NK-92 (cell line): ENCODE measurements around the gene PAXIP1.
"Not testable (repeated sequence)": the region's sequence is repeated elsewhere in the genome, so short reads cannot be mapped to it uniquely, and the experiment has no call there.

Experiments used
- DNase-seq: peaks from one replicate; lab custom pipeline; 2025; ENCODE audit not compliant: unreplicated experiment; lab: John Stamatoyannopoulos, UW

The PAXIP1 gene, protein sequence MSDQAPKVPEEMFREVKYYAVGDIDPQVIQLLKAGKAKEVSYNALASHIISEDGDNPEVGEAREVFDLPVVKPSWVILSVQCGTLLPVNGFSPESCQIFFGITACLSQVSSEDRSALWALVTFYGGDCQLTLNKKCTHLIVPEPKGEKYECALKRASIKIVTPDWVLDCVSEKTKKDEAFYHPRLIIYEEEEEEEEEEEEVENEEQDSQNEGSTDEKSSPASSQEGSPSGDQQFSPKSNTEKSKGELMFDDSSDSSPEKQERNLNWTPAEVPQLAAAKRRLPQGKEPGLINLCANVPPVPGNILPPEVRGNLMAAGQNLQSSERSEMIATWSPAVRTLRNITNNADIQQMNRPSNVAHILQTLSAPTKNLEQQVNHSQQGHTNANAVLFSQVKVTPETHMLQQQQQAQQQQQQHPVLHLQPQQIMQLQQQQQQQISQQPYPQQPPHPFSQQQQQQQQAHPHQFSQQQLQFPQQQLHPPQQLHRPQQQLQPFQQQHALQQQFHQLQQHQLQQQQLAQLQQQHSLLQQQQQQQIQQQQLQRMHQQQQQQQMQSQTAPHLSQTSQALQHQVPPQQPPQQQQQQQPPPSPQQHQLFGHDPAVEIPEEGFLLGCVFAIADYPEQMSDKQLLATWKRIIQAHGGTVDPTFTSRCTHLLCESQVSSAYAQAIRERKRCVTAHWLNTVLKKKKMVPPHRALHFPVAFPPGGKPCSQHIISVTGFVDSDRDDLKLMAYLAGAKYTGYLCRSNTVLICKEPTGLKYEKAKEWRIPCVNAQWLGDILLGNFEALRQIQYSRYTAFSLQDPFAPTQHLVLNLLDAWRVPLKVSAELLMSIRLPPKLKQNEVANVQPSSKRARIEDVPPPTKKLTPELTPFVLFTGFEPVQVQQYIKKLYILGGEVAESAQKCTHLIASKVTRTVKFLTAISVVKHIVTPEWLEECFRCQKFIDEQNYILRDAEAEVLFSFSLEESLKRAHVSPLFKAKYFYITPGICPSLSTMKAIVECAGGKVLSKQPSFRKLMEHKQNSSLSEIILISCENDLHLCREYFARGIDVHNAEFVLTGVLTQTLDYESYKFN

GRCh38 chr7:155003092-155003375 is at the start of gene PAXIP1:
TSS of gene PAXIP1 (minus strand) at chr7:155003124. CDS start at chr7:155002929, 195 bp downstream.
- no peak for DNase-seq

DNA sequence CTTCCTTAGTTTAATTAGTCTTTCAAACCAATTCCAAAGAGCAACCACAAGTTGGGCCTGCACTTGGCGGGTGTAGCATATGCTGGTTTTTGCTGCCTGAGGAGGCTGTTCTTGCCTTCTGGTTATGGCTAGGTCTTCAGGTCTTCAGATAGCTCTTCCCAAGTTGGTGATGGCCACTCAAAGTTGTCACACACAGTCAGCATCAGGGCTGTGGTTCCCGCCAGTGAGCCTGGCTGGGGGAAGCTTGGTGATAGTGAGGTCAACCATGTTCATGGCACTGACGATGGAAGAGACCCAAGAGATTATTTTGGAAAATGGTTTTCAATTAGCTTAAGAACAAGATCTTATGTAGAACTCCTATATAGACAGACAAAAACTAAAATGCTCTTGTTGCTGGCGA is 48.4 kb upstream of the PAXIP1 start:
- no peak for DNase-seq

DNA sequence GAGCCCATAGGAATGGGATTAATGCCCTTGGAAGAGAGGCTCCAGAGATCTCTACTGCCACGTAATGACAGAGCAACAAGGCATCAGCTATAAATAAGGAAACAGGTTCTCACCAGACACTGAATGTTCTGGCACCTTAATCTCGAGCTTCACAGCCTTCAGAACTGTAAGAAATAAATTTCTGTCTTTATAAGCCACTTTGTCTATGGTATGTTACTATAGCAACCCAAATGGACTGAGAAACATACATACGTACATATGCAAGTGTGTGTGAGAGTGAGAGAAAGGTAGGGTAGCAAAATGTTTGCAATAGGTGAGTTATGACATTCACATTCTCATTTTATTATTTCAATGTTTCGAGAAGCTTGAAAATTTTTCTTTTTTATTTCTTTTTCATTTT is 45.1 kb upstream of the PAXIP1 start:
- no peak for DNase-seq

DNA sequence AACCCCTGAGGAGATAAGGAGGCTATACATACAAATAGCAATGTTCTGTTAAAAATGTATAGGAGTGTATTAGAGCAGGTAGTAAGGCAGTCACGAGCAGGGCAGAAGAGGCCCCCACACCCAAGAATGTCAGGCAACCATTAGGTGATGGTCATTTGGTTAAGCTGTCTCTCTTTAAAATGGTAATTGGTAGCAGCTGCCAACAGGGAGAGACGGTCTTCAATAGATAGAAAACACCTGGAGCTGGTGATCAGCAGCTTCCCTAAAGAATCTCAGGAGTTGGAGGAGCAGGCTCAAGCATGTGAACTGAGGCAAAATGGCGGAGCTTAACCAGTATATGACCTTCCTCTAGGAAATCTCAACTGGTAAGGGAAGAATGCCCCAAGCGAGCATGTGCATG is 40.8 kb upstream of the PAXIP1 start:
- no peak for DNase-seq

DNA sequence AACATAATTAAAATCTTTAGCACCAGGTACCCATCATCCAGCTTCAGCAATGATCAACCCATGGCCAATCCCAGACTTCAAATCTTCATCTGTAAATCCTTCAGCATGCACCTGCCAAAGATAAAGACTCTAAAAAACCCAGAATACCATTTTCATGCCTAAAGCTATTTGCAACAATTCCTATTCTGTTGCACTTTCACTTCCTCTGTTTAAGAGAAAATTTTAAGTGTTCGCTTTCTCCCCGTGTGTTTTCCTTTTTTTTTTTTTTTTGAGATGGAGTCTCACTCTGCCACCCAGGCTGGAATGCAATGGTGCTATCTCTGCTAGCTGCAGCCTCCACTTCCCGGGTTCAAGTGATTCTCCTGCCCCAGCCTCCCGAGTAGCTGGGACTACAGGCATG is 35.4 kb upstream of the PAXIP1 start:
- DNase-seq, result no peak

- not testable (repeated sequence) for DNase-seq
Measured at GRCh38 chr7:155034495-155034894, 31.6 kb upstream of the PAXIP1 start.

DNA sequence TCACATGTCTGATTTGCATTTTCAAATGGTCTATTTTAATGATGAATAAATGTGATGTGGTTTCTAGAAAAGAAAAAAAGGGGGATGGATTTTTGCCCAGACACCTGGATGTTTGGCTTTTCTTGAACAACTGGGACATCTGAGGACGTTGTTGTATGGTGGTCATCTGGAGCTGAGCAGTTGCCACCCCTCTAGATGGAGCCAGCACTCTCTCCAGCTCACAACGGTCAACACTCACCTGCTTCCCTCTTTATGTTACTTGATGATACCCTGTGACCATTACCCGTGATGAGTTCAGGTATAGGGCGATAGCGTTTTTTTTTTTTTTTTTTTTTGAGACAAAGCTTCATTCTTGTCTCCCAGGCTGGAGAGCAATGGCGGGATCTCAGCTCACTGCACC is 30.1 kb upstream of the PAXIP1 start:
- DNase-seq, result no peak

- no peak for DNase-seq
Measured at GRCh38 chr7:155027879-155028278, 25.0 kb upstream of the PAXIP1 start.

DNA sequence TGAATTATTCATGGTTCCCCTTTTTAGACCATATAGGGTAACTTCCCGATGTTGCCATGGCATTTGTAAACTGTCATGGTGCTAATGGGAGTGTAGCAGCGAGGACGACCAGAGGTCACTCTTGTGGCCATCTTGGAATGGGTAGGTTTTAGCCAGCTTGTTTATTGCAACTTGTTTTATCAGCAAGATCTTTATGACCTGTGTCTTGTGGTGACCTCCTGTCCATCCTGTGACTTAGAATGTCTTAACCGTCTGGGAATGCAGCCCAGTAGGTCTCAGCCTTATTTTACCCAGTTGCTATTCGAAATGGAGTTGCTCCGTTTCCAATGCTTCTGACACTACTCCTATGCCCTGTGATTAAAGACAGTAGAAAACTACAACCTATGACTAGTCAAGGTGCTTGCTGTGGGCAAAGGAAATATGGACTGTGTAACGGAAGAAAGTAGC is 18.8 kb upstream of the PAXIP1 start:
- no peak for DNase-seq

GRCh38 chr7:155020996-155021395 is 18.1 kb upstream of the PAXIP1 start:
- no peak for DNase-seq

DNA sequence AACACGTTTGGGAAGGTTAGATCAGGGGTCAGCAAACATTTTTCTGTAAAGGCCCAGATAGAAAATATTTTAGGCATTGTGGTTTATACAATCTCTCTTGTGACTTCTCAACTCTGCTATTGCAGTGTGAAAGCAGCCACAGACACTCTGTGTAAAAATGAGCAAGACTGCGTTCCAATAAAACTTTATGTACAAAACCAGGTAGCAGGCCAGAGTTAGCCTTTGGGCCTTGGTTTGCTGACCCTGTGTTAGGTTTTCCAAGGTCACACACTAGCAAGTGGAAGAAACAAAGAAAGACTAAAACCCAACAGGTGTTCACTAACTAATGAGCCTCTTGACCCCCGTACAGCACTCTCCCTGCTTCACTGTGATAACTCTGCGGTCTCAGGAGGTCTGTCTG is 14.9 kb upstream of the PAXIP1 start:
- no peak for DNase-seq

DNA sequence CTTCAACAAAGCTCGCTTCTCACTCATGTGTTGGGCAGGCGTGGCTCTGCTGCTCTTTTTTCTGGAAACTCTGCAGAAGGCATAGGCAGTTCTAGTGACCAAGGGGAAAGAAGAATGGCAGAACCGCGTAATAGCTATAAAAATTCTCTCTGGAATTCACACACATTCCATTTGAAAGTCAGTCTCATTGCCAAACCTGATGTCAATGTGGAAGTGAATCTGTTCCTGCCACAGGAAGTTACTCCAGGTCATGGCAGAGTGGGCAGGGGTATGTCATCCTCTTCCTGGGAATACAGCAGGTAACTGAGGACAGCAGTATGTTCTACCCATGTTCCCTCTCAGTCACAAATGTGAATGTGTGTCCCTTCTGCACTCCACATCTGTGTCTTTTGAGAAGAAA is 8.2 kb upstream of the PAXIP1 start:
- DNase-seq, result no peak

DNA sequence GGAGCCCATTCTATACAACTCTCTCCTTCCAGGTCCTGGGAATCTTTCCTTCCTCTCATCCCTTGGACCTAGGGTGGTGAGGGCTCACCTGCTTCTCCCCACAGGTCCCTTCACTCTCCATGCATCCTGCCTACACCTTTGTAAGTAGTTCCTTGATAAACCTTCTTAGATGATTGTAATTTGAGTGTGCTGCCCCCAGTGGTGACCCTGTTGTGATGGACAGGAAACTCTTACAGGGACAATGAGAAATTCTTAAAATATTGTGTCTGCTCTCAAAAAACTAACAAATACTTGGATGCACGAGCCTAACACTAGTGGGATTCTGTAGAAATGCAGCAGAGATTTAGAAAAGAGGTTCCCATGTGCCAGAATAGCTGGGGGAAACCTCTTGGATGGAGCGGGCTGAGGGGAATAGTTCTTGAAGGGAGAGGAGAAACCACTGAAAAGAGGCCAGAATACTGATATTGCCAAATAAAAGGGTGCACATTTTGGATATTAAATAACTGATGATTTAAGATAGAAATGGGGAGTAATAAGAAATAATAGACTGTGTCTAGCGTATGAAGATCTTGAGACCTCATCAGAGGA is 6.7 kb upstream of the PAXIP1 start:
- DNase-seq, result no peak

- DNase-seq, result no peak
Measured at GRCh38 chr7:155007947-155008346, 5.0 kb upstream of the PAXIP1 start.

GRCh38 chr7:155003376-155004214 is 671 bp upstream of the PAXIP1 start:
- DNase-seq, result no peak

DNA sequence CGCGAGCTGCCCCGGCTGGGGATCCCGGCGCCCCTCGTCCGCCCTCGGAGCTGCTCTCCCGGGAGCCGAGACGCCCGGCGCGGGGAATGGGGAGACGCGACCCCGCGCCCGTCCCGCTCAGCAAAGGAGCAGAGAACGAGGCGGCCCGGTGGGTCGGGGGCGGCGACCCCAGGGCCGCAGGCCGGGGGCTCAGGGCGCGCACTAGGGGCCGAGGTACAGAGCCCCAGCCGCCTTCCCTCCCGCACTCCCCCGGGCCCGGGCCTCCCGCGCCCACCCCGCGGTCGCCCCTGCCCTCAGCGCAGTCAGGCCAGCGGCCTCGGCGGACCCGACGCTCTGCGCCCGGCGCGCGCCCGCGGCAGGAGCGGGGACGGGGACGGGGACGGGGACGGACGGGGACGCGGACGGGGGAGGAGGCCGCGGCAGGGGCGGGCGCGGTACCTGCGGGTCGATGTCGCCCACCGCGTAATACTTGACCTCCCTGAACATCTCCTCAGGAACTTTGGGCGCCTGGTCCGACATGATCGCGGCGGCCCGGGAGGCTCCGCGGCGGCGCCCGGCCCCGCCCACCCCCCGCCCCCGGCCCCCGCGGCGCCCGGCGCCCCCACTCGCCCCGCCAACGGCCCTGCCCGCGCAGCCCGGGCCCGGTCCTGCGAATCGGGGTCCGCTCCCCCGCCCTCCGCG is 373 bp downstream of the PAXIP1 start:
- DNase-seq, result no peak

DNA sequence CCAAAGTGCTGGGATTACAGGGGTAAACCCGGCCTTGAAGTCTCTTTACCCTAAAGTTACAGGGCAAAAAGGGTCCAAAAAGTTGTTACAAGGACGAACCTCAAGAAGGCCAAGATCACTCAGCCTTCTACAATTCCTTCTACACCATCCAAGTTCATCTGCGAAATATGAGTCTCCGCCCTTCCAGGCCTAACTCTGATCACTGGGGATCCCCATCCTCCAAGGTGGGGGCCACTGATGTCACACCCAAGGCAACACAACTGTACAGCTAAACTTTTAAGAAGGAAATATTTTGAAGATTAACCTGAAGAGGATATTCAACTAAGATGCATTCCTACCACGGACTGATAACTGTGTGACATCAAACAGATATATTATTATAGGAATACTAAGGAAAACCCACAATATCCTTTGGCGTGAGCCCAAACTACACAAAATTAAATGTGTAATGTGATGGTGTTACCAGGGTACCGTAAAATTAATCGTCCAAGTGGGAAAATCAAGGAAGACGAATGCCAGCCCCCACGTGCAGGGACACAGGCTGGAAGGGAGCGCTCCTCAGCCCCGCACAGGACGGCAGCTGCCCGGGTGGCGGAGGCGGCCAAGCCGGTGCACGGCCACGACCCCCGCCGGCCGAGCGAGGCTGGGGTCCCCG is 1.0 kb downstream of the PAXIP1 start:
- DNase-seq, result no peak

GRCh38 chr7:155000795-155001194 is 2.1 kb downstream of the PAXIP1 start:
- no peak for DNase-seq

DNA sequence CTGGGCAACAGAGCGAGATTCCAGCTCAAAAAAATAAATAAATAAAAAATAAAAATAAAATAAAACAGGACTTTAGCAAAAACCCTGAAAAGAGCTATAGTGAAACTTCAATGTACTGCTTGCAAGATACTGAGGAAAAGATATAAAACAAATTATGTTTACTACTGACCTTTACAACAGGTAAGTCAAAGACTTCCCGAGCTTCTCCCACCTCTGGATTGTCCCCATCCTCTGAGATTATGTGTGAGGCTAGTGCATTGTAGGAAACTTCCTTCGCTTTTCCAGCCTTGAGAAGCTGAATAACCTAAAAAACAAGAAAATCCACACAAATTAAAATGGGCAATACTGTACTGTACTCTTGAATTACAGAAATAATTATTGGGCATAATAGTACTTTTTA is 4.4 kb downstream of the PAXIP1 start:
- DNase-seq, result no peak
